Epithelial cell of esophagus (primary cell): ENCODE measurements around the gene TCEA3.
A peak's percentile ranks its signal among the peaks of the same experiment; 100 is the strongest.

ENCODE experiments used
- DNase-seq: peaks from one replicate; pipeline ENCODE4 v3.0.0; 2010; ENCODE audit warnings: low read depth
- H3K4me3 ChIP-seq: 2 replicates; pipeline ENCODE4 v1.5.1; 2011; ENCODE audit warnings: mild to moderate bottlenecking, low read length, control low read depth
- CTCF ChIP-seq: IDR thresholded peaks from 2 replicates; pipeline ENCODE4 v1.5.1; 2011; ENCODE audit warnings: low read depth, mild to moderate bottlenecking, low read length, control low read depth, inconsistent platforms; ENCODE audit not compliant: insufficient read depth; ENCODE audit errors: missing control alignments

The TCEA3 gene

GRCh38 chr1:23424293-23425192, at the start of gene TCEA3:
Gene TCEA3 (minus strand): TSS chr1:23424748. CDS start chr1:23424633, 115 bp downstream.
- peak within 1 kb of the TSS; percentile 53 for H3K4me3 ChIP-seq
- no peak for DNase-seq
- no peak for TF ChIP-seq CTCF

GRCh38 chr1:23473037-23473800, 48.7 kb upstream of the TCEA3 start:
- TF ChIP-seq CTCF = no peak
- DNase-seq = peak; percentile 78

GRCh38 chr1:23472351-23473036, 47.9 kb upstream of the TCEA3 start:
- TF ChIP-seq CTCF = no peak
- DNase-seq = no peak
- no peak overlapping the region for H3K4me3 ChIP-seq

More at GRCh38 chr1:23473037-23473800, 48.7 kb upstream of the TCEA3 start:
- H3K4me3 ChIP-seq = no peak overlapping the region

- TF ChIP-seq CTCF = no peak
- no peak overlapping the region for H3K4me3 ChIP-seq
- no peak for DNase-seq
Measured at GRCh38 chr1:23471473-23472075, 47.0 kb upstream of the TCEA3 start.

- H3K4me3 ChIP-seq = no peak overlapping the region
- DNase-seq = no peak
- TF ChIP-seq CTCF = no peak
Measured at GRCh38 chr1:23470282-23471070, 45.9 kb upstream of the TCEA3 start.
